ENCODE data around the gene ARL4D.

DNA sequence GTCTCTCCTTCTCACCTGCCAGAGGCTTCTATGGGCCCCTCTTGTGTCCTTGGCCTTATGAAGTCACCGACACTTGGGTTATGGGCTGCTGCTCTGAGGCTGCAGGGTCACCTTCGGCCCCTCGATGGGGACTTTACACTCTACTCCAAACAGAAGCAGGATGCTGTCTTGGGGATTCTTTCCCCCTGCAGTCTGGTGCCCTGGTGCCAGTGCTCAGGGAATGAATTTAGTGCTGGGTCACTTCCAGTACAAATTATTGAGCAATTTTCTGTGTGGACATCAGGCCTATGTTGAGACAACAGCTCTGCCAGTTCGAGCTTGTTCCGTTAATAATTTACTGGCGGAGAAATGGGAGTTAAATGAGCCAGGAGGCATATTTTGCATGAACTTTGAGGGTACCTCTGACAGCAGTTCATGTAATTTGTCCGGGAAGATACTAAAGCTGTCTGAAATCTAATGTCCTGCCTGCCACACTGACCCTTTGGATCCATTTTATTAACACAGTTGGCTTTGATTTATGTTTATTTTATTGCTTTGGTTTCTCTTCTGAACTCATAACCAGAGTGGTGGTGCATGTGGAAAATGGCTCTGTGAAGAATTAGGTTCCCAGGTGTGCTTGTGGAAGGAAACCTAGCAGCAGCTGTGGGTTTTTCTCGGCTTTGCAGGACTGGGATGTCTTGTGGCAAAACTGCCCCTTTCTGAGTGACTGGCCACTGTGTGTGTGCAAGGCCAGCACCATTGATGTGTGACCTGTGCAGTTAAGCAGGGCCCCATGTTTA is 50.9 kb downstream of the ARL4D start:
- TF ChIP-seq, protein P1, sequence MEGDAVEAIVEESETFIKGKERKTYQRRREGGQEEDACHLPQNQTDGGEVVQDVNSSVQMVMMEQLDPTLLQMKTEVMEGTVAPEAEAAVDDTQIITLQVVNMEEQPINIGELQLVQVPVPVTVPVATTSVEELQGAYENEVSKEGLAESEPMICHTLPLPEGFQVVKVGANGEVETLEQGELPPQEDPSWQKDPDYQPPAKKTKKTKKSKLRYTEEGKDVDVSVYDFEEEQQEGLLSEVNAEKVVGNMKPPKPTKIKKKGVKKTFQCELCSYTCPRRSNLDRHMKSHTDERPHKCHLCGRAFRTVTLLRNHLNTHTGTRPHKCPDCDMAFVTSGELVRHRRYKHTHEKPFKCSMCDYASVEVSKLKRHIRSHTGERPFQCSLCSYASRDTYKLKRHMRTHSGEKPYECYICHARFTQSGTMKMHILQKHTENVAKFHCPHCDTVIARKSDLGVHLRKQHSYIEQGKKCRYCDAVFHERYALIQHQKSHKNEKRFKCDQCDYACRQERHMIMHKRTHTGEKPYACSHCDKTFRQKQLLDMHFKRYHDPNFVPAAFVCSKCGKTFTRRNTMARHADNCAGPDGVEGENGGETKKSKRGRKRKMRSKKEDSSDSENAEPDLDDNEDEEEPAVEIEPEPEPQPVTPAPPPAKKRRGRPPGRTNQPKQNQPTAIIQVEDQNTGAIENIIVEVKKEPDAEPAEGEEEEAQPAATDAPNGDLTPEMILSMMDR (IDR thresholded peaks at IDR 0.05), result no peak
- TF ChIP-seq POLR2A (IDR thresholded peaks at IDR 0.05), result no peak
